Panc1 (cell line): ENCODE measurements around the gene AKAP13. TPM values are rescaled to one million over a fixed set of nuclear protein-coding genes. Genes with fewer than 3 reads are reported as not detected.

Source experiments
- ATAC-seq: fragments of 200-7000 bp; cut with Tn5 transposase; 2 replicates; pipeline ENCODE4 v1.9.1; 2020; ENCODE audit warnings: mild to moderate bottlenecking, moderate library complexity
- BruUV-seq: library from RNA; stranded (reverse); fragments of 400-500 nt; replicated peaks from 2 replicates; lab custom pipeline; 2021; lab: Mats Ljungman, UMichigan
- CTCF ChIA-PET: fragments of 300-600 bp; sonication (Branson Sonifier 250); formaldehyde crosslinking; loops from one replicate; lab custom pipeline; 2022; ENCODE audit warnings: antibody characterized with exemption; lab: Charles Lee
- POLR2A ChIA-PET: fragments of 300-600 bp; sonication (Branson Sonifier 250); formaldehyde crosslinking; loops from one replicate; lab custom pipeline; 2022; ENCODE audit warnings: antibody characterized with exemption; lab: Charles Lee
- DNase-seq: peaks from one replicate; pipeline ENCODE4 v3.0.0-alpha.2; 2010; ENCODE audit warnings: low read depth, low spot score
- H3K27ac ChIP-seq: 2 replicates; pipeline ENCODE4 v1.5.1; 2011; ENCODE audit warnings: mild to moderate bottlenecking, low read length, inconsistent platforms
- H3K27me3 ChIP-seq: fragments of 200-500 bp; sonication (Bioruptor generic); 2 replicates; pipeline ENCODE4 v1.6.0; 2014; ENCODE audit warnings: low read length, inconsistent platforms; ENCODE audit not compliant: control insufficient read depth, insufficient read depth
- H3K36me3 ChIP-seq: fragments of 200-500 bp; sonication (Bioruptor generic); 2 replicates; pipeline ENCODE4 v1.5.1; 2014; ENCODE audit warnings: inconsistent platforms, mild to moderate bottlenecking, low read length, moderate library complexity; ENCODE audit not compliant: control insufficient read depth, insufficient read depth
- H3K4me1 ChIP-seq: 2 replicates; pipeline ENCODE4 v1.5.1; 2011; ENCODE audit warnings: inconsistent platforms, mild to moderate bottlenecking, low read length, moderate library complexity; ENCODE audit not compliant: control insufficient read depth, insufficient read depth
- H3K4me3 ChIP-seq, 2 experiments: 2 replicates each; pipeline ENCODE4 v1.5.1; 2011 to 2012; ENCODE audit warnings: low read depth in 2 of 2, low read length in 2 of 2, mild to moderate bottlenecking in 2 of 2, inconsistent platforms in 1 of 2, moderate library complexity in 1 of 2
- H3K9me3 ChIP-seq: fragments of 200-500 bp; sonication (Bioruptor generic); 2 replicates; pipeline ENCODE4 v1.5.1; 2014; ENCODE audit warnings: low read depth, mild to moderate bottlenecking, inconsistent platforms, low read length, moderate library complexity; ENCODE audit not compliant: control insufficient read depth, insufficient read depth
- CTCF ChIP-seq: fragments of 450-650 bp; IDR thresholded peaks from 2 replicates; pipeline ENCODE4 v1.5.1; 2017; ENCODE audit warnings: mild to moderate bottlenecking
- POLR2AphosphoS5 ChIP-seq: IDR thresholded peaks from 2 replicates; pipeline ENCODE4 v1.6.1; 2012; ENCODE audit warnings: mild to moderate bottlenecking, low read depth, low read length, moderate library complexity
- REST ChIP-seq, 2 experiments: IDR thresholded peaks; 2 replicates each; pipeline ENCODE4 v1.6.1; 2011 to 2012; ENCODE audit warnings: low read depth in 2 of 2, control low read depth in 1 of 2, low read length in 1 of 2, mild to moderate bottlenecking in 1 of 2, moderate library complexity in 1 of 2; ENCODE audit not compliant: insufficient read depth in 1 of 2
- SIN3A ChIP-seq: IDR thresholded peaks from 2 replicates; pipeline ENCODE4 v1.6.1; 2012; ENCODE audit warnings: low read depth, mild to moderate bottlenecking, low read length, moderate library complexity, borderline replicate concordance; ENCODE audit not compliant: insufficient read depth
- TCF7L2 ChIP-seq: IDR thresholded peaks from 2 replicates; pipeline ENCODE4 v1.6.1; 2011; ENCODE audit warnings: mild to moderate bottlenecking, low read depth, low read length, inconsistent platforms
- in situ Hi-C: cut with HindIII; loops from 2 replicates; pipeline ENCODE4 v1.10.0; 2016; ENCODE audit warnings: low sequenced_read_pairs, low pct_unique_long_range_greater_than_20kb
- intact Hi-C: fragments of 100-400 bp; cut with micrococcal nuclease; formaldehyde crosslinking; loops from one replicate; pipeline ENCODE4 v1.10.0; 2022; ENCODE audit not compliant: unreplicated experiment
- total RNA-seq: library from RNA; stranded (reverse); gene quantifications from one replicate; pipeline ENCODE4 v1.2.1, GENCODE V29; 2021; ENCODE audit not compliant: unreplicated experiment

AKAP13 gene
- total RNA-seq, 1 experiment from 2014 or later, result 94.2 TPM

- no TSS peak for BruUV-seq
- TF ChIP-seq REST (IDR thresholded peaks at IDR 0.05; ENCODE audit: insufficient read depth in 1 of 2, low read depth in 2 of 2, low read length in 1 of 2), result no peak
- TF ChIP-seq TCF7L2, result no peak
- no peak for TF ChIP-seq SIN3A
- TF ChIP-seq POLR2AphosphoS5, result no peak
- no peak for TF ChIP-seq CTCF
- Histone ChIP-seq H3K36me3 (no peaks in the 10 kb centered on the region; the same call in 1 of the 2 replicates), H3K27me3 (no peaks in the 10 kb centered on the region), H3K27ac (no peak overlapping the region), H3K4me3 (no peak overlapping the region), H3K9me3 (no peaks in the 10 kb centered on the region), H3K4me1 (peaks cover 31% of the 10 kb centered on the region)
- POLR2A ChIA-PET, result no interaction called here
- intact Hi-C loops (no loop called here), in situ Hi-C loops (no loop called here)
- DNase-seq (no peak), ATAC-seq (no peak)
- CTCF ChIA-PET, result no interaction called here
Observed at GRCh38 chr15:85788771-85789495, 408.5 kb downstream of the AKAP13 start.

- in situ Hi-C loops (no loop called here), intact Hi-C loops (no loop called here)
- POLR2A ChIA-PET, result no interaction called here
- no peaks in the 10 kb centered on the region for H3K9me3 ChIP-seq
- H3K27me3 ChIP-seq, result no peaks in the 10 kb centered on the region
- no peak overlapping the region for H3K27ac ChIP-seq
- H3K4me3 ChIP-seq, result no peak overlapping the region
- CTCF ChIA-PET, result no interaction called here
- ATAC-seq, result no peak
- no peak for DNase-seq
- H3K36me3 ChIP-seq, result no peaks in the 10 kb centered on the region; the same call in 1 of the 2 replicates
- TF ChIP-seq SIN3A, result no peak
- no peak for TF ChIP-seq CTCF
- no peak for TF ChIP-seq TCF7L2
- no peak for TF ChIP-seq POLR2AphosphoS5
- TF ChIP-seq REST (IDR thresholded peaks at IDR 0.05; ENCODE audit: insufficient read depth in 1 of 2, low read depth in 2 of 2, low read length in 1 of 2), result no peak
- no TSS peak for BruUV-seq
- H3K4me1 ChIP-seq, result peaks cover 31% of the 10 kb centered on the region
Observed at GRCh38 chr15:85789496-85789875, 409.1 kb downstream of the AKAP13 start.
